Measurements from ENCODE around the gene SPEF1.

The SPEF1 gene

GRCh38 chr20:3764659-3765058, 16.6 kb downstream of the SPEF1 start:
- DNase-seq = no peak

DNA sequence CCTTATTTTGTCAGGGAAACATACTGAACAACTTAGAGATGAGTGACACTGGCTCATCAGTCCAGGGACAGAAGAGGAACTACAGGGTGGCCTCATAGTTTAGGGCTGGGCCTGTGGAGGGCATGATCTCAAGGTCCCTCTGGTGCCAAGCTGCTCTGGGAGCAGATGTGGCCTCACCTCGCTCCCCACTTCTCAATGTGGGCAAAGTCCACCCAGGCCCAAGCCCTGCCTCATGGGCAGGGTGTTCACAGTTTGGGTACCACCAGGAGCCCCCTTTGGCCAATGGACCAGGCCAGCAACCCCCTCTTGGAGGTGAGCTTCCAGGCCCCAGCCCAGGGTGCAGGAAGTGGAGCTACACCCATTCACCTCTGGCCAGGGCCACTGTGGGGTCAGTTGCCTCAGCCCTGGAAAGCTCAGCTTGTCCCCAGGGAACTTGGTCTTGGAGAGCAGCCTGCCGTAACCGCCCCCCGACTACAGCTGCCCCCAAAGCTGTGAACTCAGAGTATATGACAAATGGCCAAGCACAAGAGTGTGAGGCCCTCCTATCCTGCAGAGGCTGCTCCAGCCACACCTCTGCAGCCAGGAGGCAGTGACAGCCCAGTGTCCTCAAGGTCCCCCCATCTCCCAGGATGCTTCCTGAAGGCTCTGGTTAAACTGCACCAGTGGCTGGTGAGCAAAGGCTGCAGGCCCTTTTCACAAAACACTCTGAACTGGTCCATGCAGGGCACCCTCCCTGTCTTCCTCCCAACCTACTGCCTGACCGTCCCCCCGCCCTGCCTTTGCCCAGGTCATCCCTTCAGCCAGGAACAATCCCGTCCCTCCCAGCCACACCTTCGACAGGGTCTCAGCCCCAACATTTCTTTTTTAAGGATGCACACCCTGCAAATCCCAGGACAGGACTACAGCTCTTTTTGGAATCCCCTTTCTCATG, 17.3 kb downstream of the SPEF1 start:
- DNase-seq = no peak

GRCh38 chr20:3760655-3761348, 20.4 kb downstream of the SPEF1 start:
- DNase-seq = no peak

- no peak for DNase-seq
Measured at GRCh38 chr20:3759884-3760283, 21.4 kb downstream of the SPEF1 start.

- DNase-seq = no peak
Measured at GRCh38 chr20:3759316-3759823, 21.9 kb downstream of the SPEF1 start.

- no peak for DNase-seq
Measured at GRCh38 chr20:3758566-3758965, 22.7 kb downstream of the SPEF1 start.

DNA sequence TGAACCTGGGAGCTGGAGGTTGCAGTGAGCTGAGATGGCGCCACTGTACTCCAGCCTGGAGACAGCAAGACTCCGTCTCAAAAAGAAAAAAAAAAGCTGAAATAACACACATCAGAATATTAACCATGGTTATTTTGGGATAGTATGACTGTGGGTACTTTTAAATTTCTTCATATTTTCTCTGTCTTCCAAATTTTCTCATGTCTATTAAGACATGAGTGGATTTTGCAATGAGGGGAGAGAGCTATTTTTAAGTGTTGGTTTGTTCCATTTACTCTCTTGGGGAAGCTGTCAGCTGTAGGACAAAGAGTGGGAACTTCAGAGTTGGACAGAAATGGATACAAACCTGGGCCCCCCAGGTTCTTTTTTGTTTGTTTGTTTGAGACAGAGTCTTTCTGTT, 24.0 kb downstream of the SPEF1 start:
- no peak for DNase-seq

- DNase-seq = no peak
Measured at GRCh38 chr20:3755814-3756480, 25.3 kb downstream of the SPEF1 start.

DNA sequence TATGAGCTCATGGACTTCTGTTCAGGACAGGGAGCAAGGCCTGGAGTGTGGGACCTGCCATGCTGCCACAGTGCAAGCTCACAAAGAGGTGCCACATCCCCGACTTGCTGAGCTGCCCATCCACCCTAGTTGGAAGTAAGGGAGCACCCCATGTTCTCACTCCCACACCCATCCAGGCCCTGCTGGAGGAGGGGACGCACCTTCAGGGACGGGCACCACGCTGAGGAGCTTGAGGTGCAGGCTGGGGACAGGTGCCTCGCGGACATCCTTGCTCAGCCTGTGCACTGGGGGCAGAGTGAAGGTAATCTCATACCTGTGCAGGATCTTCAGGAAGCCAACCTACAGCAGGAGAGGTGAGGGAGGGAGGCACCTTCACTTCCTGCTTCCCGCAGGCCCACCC, 26.0 kb downstream of the SPEF1 start:
- DNase-seq = no peak

GRCh38 chr20:3754276-3754630, 27.0 kb downstream of the SPEF1 start:
- no peak for DNase-seq

GRCh38 chr20:3753501-3754275, 27.6 kb downstream of the SPEF1 start:
- no peak for DNase-seq

DNA sequence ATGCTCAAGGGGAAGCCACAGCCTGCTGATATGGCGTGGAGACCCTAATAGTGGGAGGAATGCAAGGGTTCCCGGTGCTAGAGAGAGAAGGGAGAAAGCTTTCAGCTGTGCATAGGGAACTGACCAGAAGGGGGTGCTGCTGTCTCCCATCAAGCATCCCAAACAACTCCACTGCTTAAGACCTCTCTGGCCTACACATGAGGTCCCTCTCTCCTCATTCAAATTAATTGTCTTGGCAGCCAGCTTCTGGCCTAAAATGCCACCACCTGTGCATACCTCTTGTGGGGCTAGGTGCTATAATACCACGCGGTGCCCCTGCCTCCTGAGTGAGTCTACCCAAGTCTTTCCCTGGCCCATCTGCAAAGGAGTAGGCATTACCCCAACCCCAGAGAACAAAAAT, 28.1 kb downstream of the SPEF1 start:
- peak; percentile 43 to 51 for DNase-seq

GRCh38 chr20:3752386-3752759, 28.9 kb downstream of the SPEF1 start:
- DNase-seq = no peak

DNA sequence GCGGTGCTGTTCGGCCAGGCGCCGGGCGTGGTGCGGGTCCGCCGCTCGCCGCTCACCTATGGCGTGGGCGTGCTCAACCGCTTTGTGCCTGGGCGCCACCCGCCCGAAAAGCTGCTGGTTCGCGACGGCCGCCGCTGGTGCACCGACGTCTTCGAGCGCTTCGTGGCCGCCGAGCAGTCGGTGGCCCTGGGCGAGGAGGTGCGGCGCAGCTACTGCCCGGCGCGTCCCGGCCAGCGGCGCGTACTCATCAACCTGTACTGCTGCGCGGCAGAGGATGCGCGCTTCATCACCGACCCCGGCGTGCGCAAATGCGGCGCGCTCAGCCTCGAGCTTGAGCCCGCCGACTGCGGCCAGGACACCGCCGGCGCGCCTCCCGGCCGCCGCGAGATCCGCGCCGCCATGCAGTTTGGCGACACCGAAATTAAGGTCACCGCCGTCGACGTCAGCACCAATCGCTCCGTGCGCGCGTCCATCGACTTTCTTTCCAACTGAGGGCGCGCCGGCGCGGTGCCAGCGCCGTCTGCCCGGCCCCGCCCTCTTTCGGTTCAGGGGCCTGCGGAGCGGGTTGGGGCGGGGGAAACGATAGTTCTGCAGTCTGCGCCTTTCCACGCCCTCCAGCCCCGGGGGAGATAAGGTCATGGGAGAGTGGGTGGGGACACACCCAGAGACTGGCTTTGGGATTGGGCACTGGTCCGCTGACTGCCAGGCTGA, 29.4 kb downstream of the SPEF1 start:
- peak; percentile 43 for DNase-seq

- DNase-seq = no peak
Measured at GRCh38 chr20:3751305-3751674, 30.0 kb downstream of the SPEF1 start.

- DNase-seq = peak in 1 of 2 experiments; percentile 31
Measured at GRCh38 chr20:3749689-3750531, 31.3 kb downstream of the SPEF1 start.

GRCh38 chr20:3749087-3749688, 32.1 kb downstream of the SPEF1 start:
- DNase-seq = no peak

DNA sequence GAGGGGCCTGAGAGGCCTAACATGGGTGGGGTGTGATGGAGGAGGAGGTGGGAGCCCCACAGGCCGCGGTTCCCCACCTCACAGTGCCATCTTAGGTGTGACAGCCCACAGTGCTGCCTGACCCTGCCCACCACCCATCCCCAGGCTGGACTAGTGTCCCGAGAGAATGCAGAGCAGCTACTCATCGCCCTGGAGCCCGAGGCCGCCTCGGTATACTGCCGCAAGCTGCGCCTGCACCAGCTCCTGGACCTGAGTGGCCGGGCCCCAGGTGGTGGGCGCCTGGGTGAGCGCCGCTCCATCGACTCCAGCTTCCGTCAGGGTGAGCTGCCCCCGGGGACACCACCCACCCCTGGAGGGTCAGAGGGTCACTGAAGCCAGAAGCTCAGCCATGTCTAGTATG, 33.2 kb downstream of the SPEF1 start:
- no peak for DNase-seq

GRCh38 chr20:3747471-3747870, 33.8 kb downstream of the SPEF1 start:
- DNase-seq = no peak

DNA sequence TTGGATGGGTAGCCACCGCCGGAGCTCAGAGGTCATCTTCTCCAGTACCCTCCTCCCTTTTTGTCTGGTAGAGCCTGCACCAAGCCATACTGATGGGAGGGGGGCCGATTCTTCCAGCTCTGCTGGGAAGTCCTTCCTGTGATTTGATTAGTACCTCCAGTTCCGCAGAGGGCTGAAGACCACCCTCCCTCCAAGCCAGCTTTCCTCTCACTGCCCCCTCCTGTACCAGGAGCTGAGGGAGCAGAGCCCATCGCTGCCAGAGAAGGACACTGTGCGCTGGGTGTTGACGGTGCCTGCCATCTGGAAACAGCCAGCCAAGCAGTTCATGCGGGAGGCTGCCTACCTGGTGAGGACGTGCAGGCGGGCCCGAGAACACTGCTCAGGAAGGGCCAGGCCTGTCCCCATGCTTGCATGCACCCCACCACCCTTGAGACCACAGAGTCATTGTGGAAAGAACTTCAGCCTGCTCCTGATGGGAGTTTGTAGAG, 35.5 kb downstream of the SPEF1 start:
- no peak for DNase-seq

Measured in stimulated activated CD4-positive, alpha-beta T cell treated with anti-CD3 and anti-CD28 coated beads, Interleukin-4, amount 100 ng/mL, for 4 hours (primary cell).